ENCODE data around the gene DENND2C.

GRCh38 chr1:114651893-114652292, 18.0 kb downstream of the DENND2C start:
- TF ChIP-seq CTCF (IDR thresholded peaks at IDR 0.05; ENCODE audit: low read depth, low read length, poor library complexity, severe bottlenecking): no peak
- no peak for TF ChIP-seq EZH2phosphoT487 (IDR thresholded peaks at IDR 0.05; ENCODE audit: borderline replicate concordance, low read length)
